ENCODE measurements around the gene LRRC15. TPM values are rescaled to one million over a fixed set of nuclear protein-coding genes. Genes with fewer than 3 reads are reported as not detected.

LRRC15 gene
- total and polyA plus RNA-seq, 2 experiments from 2014 or later, result not detected

- Histone ChIP-seq H3K4me1 (ENCODE audit: insufficient read depth) (peaks cover 7% of the 10 kb centered on the region), H3K9me2 (replicated peaks; ENCODE audit: insufficient read depth) (no peaks in the 10 kb centered on the region), H3K27me3 (no peaks in the 10 kb centered on the region), H3K4me3 (no peak overlapping the region), H3K4me2 (no peak overlapping the region), H3K79me2 (no peaks in the 10 kb centered on the region), H3K36me3 (replicated peaks; ENCODE audit: insufficient read depth, low read depth) (no peaks in the 10 kb centered on the region), H3K27ac (no peak overlapping the region), H2AFZ (no peak overlapping the region), H4K20me1 (ENCODE audit: insufficient read depth, poor library complexity, severe bottlenecking) (no peaks in the 10 kb centered on the region), H3K9me3 (ENCODE audit: low read depth) (no peaks in the 10 kb centered on the region)
- no peak for DNase-seq (ENCODE audit: low spot score)
- no peak for TF ChIP-seq EZH2phosphoT487 (IDR thresholded peaks at IDR 0.05; ENCODE audit: low read depth, severe bottlenecking, unreplicated experiment)
- no peak for TF ChIP-seq CTCF (IDR thresholded peaks at IDR 0.05; ENCODE audit: poor library complexity)
- TF ChIP-seq EZH2 (IDR thresholded peaks at IDR 0.05; ENCODE audit: borderline replicate concordance), result no peak
- WGBS (ENCODE audit: low lambda C conversion rate, missing lambda C conversion rate), result 88% methylated on average over 10 of the region's 10 CpGs
Observed at GRCh38 chr3:194330160-194330559, 39.4 kb downstream of the LRRC15 start.

GRCh38 chr3:194329583-194329965, 40.0 kb downstream of the LRRC15 start:
- TF ChIP-seq CTCF (IDR thresholded peaks at IDR 0.05; ENCODE audit: poor library complexity) (no peak), EZH2phosphoT487 (IDR thresholded peaks at IDR 0.05; ENCODE audit: low read depth, severe bottlenecking, unreplicated experiment) (no peak), EZH2 (IDR thresholded peaks at IDR 0.05; ENCODE audit: borderline replicate concordance) (no peak)
- DNase-seq (ENCODE audit: low spot score), result no peak
- Histone ChIP-seq H3K9me3 (ENCODE audit: low read depth) (no peaks in the 10 kb centered on the region), H3K27me3 (no peaks in the 10 kb centered on the region), H4K20me1 (ENCODE audit: insufficient read depth, poor library complexity, severe bottlenecking) (no peaks in the 10 kb centered on the region), H3K79me2 (no peaks in the 10 kb centered on the region), H3K4me1 (ENCODE audit: insufficient read depth) (peaks cover 7% of the 10 kb centered on the region), H2AFZ (no peak overlapping the region), H3K4me2 (no peak overlapping the region), H3K27ac (no peak overlapping the region), H3K4me3 (no peak overlapping the region), H3K9me2 (replicated peaks; ENCODE audit: insufficient read depth) (no peaks in the 10 kb centered on the region), H3K36me3 (replicated peaks; ENCODE audit: insufficient read depth, low read depth) (no peaks in the 10 kb centered on the region)
- WGBS (ENCODE audit: low lambda C conversion rate, missing lambda C conversion rate), result 90% methylated on average over 7 of the region's 7 CpGs

- Histone ChIP-seq H3K79me2 (no peaks in the 10 kb centered on the region), H3K27ac (no peak overlapping the region), H3K9me2 (replicated peaks; ENCODE audit: insufficient read depth) (no peaks in the 10 kb centered on the region), H3K4me1 (ENCODE audit: insufficient read depth) (peaks cover 8% of the 10 kb centered on the region), H3K4me3 (no peak overlapping the region), H3K27me3 (no peaks in the 10 kb centered on the region), H2AFZ (no peak overlapping the region), H3K9me3 (ENCODE audit: low read depth) (no peaks in the 10 kb centered on the region), H3K4me2 (no peak overlapping the region), H3K36me3 (replicated peaks; ENCODE audit: insufficient read depth, low read depth) (no peaks in the 10 kb centered on the region), H4K20me1 (ENCODE audit: insufficient read depth, poor library complexity, severe bottlenecking) (no peaks in the 10 kb centered on the region)
- WGBS (ENCODE audit: low lambda C conversion rate, missing lambda C conversion rate), result 77% methylated on average over 14 of the region's 14 CpGs
- no peak for DNase-seq (ENCODE audit: low spot score)
- TF ChIP-seq EZH2 (IDR thresholded peaks at IDR 0.05; ENCODE audit: borderline replicate concordance) (no peak), CTCF (IDR thresholded peaks at IDR 0.05; ENCODE audit: poor library complexity) (no peak), EZH2phosphoT487 (IDR thresholded peaks at IDR 0.05; ENCODE audit: low read depth, severe bottlenecking, unreplicated experiment) (no peak)
Observed at GRCh38 chr3:194328942-194329582, 40.5 kb downstream of the LRRC15 start.

Measured in hepatocyte (in vitro differentiated cells).